ENCODE measurements around the gene TACC2. TPM values are rescaled to one million over a fixed set of nuclear protein-coding genes. Genes with fewer than 3 reads are reported as not detected.

The TACC2 gene
- total RNA-seq, 1 donor from 2014 or later: 76.4 TPM

DNA sequence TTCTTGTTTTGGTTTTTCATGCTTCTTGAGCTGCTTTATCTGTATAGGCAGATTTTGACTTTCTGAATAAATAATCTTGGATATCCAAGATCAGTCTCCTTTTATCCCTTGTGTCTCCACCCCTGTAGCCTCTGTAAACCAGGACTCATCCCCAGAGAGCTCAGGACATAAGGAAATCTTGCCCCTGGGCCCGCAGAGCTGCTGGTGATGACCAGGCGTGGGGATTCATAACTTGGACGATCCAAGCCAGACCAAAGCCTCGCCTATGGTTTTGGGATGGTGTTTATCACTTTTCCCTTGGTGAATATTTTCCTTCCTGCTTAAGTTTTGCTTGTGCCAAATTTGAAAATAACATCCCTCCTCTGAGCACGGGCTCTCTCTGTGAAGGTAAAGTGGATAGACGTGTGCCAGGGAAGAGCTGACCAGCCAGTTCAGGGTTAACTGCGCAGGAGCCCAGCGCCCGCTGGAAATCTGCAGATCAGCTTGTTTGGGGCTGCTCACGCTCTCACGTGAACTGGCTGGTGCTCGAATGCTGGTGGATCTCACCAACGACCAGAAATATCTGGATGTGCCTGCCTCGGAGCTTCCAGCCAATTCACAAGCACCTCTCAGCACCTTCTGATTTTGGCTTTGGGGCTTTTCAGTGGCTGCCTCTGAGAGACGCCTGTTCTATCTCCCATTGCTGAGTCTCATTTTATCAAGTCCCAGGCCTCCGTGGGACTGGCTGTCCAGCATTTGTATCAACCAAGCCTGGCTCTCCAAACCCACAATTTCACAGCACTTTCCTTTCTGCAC lies 150.1 kb downstream of the TACC2 start:
- no peak overlapping the region for H3K4me3 ChIP-seq
- H3K27ac ChIP-seq: peak overlapping the region; percentile 84
- H3K27me3 ChIP-seq: no peaks in the 10 kb centered on the region
- no peak for DNase-seq (ENCODE audit: extremely low spot score in 2 of 2)
- H3K4me1 ChIP-seq: peaks cover 51% of the 10 kb centered on the region
- intact Hi-C loops (cut with DNase I): no loop called here
- peaks cover 0 to 20% of the 10 kb centered on the region in 2 donors for H3K36me3 ChIP-seq
- H3K9me3 ChIP-seq: no peaks in the 10 kb centered on the region
- TF ChIP-seq, protein P1, sequence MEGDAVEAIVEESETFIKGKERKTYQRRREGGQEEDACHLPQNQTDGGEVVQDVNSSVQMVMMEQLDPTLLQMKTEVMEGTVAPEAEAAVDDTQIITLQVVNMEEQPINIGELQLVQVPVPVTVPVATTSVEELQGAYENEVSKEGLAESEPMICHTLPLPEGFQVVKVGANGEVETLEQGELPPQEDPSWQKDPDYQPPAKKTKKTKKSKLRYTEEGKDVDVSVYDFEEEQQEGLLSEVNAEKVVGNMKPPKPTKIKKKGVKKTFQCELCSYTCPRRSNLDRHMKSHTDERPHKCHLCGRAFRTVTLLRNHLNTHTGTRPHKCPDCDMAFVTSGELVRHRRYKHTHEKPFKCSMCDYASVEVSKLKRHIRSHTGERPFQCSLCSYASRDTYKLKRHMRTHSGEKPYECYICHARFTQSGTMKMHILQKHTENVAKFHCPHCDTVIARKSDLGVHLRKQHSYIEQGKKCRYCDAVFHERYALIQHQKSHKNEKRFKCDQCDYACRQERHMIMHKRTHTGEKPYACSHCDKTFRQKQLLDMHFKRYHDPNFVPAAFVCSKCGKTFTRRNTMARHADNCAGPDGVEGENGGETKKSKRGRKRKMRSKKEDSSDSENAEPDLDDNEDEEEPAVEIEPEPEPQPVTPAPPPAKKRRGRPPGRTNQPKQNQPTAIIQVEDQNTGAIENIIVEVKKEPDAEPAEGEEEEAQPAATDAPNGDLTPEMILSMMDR (IDR thresholded peaks at IDR 0.05): no peak
- TF ChIP-seq POLR2AphosphoS5 (IDR thresholded peaks at IDR 0.05; ENCODE audit: insufficient read depth in 1 of 2, low read depth in 1 of 2) (no peak), POLR2A (IDR thresholded peaks at IDR 0.05) (no peak)

DNA sequence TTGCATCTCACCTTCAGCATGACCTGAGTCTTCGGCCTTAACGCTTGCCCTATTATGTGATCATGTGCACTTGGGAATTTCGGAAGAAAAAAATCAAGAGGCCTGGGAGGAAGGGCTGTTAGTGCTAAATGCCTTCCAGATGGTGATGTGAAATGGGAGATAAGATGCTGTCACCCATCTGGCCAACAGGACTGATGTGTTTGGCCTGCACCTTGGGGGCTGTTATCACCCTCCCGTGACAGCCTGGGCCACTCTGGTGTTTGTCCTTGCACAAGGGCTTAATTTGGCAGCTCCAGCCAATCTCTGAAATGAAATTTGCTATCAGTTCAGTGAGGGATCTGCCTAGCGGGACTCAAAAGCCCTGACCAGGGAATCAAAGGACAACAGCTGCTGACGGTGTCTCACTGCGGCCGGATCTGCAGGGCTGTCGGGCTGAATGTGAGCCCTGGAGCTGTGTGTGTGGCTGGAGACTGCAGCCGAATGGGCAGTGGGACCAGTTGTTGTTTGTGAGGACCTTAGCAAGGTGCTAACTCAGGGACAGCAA lies 150.7 kb downstream of the TACC2 start:
- Histone ChIP-seq H3K27ac (peak overlapping the region; percentile 84), H3K9me3 (no peaks in the 10 kb centered on the region), H3K27me3 (no peaks in the 10 kb centered on the region), H3K4me1 (peaks cover 56% of the 10 kb centered on the region), H3K36me3 (peaks cover 0 to 13% of the 10 kb centered on the region in 2 donors), H3K4me3 (no peak overlapping the region)
- TF ChIP-seq, protein P1 (IDR thresholded peaks at IDR 0.05): no peak
- no peak for TF ChIP-seq POLR2A (IDR thresholded peaks at IDR 0.05)
- TF ChIP-seq POLR2AphosphoS5 (IDR thresholded peaks at IDR 0.05; ENCODE audit: insufficient read depth in 1 of 2, low read depth in 1 of 2): no peak
- intact Hi-C loops (cut with DNase I): no loop called here
- no peak for DNase-seq (ENCODE audit: extremely low spot score in 2 of 2)

DNA sequence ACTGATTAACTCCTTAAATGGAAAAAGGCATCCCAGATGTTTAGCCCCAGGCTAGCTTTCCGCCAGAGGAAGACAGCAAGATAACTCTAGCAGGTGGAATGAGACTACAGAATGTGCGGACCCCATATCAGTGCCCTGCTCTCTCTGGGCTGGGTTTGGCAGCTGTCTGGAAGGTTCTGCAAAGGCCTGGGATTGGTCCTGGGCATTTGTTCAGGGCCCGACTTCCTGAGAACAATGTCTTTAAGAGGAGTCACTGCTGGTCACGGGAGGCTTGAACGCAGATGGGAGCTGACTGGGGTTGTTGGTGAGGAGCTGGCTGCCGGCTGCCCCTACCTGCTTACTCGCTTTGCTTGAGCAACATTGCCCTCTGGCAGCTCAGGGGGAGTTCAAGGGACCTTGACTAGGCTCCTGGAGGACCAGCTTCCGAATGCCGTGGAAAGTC lies 151.5 kb downstream of the TACC2 start:
- no peak for TF ChIP-seq POLR2A (IDR thresholded peaks at IDR 0.05)
- TF ChIP-seq POLR2AphosphoS5 (IDR thresholded peaks at IDR 0.05; ENCODE audit: insufficient read depth in 1 of 2, low read depth in 1 of 2): no peak
- TF ChIP-seq, protein P1 (IDR thresholded peaks at IDR 0.05): no peak
- intact Hi-C loops (cut with DNase I): no loop called here
- Histone ChIP-seq H3K4me1 (peaks cover 56% of the 10 kb centered on the region), H3K4me3 (no peak overlapping the region), H3K27me3 (no peaks in the 10 kb centered on the region), H3K36me3 (peaks cover 0 to 7% of the 10 kb centered on the region in 2 donors), H3K9me3 (no peaks in the 10 kb centered on the region), H3K27ac (peak overlapping the region; percentile 84)
- no peak for DNase-seq (ENCODE audit: extremely low spot score in 2 of 2)

DNA sequence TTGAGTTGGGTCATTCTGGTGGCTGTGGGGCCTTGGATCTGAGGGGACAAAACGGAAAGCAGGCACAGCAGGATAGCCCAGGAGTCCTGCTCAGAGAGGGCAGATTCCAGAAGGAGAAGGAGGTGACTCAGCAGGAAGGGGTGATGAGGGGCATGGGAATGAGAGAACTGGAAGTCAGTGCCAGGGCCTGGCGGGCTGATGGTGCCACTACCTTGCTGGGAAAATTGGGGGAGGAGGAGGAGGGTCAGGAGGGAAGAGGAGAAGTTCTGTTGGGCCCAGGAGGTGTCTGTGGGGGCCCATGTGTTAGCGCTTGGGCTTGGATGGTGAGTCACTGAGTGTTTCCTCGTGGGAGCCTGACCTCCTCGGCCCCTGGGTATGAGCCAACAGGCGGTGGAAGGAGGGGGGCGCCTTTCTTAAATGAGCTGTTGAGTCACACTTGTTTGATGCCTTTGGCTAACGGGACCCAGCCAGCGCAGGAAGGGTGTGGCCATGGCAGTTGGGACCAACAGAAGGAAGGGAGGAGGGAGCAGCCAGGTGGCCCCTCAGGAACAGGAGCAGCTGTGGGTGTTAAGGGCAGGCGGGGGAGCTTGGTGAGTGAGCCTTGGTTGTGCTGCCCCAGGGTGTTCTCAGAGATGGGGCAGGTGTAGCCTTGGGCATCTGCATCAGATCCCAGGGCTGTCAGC lies 152.1 kb downstream of the TACC2 start:
- Histone ChIP-seq H3K4me1 (peaks cover 56% of the 10 kb centered on the region), H3K36me3 (peaks cover 0 to 6% of the 10 kb centered on the region in 2 donors), H3K27ac (peak overlapping the region; percentile 84), H3K27me3 (no peaks in the 10 kb centered on the region), H3K4me3 (no peak overlapping the region), H3K9me3 (no peaks in the 10 kb centered on the region)
- intact Hi-C loops (cut with DNase I): no loop called here
- TF ChIP-seq POLR2AphosphoS5 (IDR thresholded peaks at IDR 0.05; ENCODE audit: insufficient read depth in 1 of 2, low read depth in 1 of 2) (peak; percentile 69 to 80), POLR2A (IDR thresholded peaks at IDR 0.05) (no peak)
- peak in 1 of 2 donors; percentile 97 for DNase-seq (ENCODE audit: extremely low spot score in 2 of 2)

DNA sequence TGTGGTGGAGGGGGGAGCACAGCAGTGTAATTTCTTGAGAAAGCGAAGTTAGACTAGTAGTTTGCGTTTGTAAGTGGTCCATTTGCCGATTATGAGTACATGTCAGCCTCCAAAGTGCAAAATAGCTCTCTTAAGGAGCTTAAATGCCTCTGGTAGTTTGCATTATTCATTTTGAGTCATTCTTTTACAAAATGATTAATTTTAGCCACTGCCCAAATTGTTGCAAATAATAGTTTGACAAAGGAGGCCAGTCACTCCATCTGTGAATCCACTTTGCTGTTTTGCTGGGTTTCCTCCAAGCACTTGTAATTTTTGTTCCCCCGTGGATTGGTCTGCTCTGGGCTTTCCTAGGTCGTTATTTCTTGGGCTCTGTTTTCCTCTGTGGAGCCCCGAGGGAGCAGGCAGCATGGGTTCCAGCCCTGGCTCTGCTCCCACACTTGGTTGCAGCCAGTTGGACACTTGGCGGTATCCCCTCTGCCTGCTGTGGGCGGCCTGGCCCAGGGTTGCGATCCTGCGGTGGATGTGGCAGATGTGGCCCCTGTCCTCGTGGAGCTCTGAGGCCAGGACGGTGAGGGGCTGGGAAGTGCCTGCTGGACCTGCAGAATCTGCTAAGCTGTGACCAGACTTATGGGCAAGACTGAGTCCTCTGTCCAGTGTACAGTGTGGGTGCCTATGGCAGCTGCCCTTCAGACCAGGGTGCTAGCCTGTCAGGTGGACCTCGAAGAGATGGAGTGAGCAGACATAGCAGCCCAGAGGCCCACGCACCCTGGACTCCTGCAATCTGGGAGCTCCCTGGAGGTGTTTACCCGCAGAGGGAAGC lies 153.1 kb downstream of the TACC2 start:
- no peaks in the 10 kb centered on the region for H3K9me3 ChIP-seq
- H3K36me3 ChIP-seq: no peaks in the 10 kb centered on the region
- DNase-seq (ENCODE audit: extremely low spot score in 2 of 2): no peak
- intact Hi-C loops (cut with DNase I): no loop called here
- no peaks in the 10 kb centered on the region for H3K27me3 ChIP-seq
- H3K4me1 ChIP-seq: peaks cover 56% of the 10 kb centered on the region
- no peak overlapping the region for H3K4me3 ChIP-seq
- peak overlapping the region; percentile 84 for H3K27ac ChIP-seq
- TF ChIP-seq POLR2AphosphoS5 (IDR thresholded peaks at IDR 0.05; ENCODE audit: insufficient read depth in 1 of 2, low read depth in 1 of 2) (no peak), POLR2A (IDR thresholded peaks at IDR 0.05) (no peak)
- TF ChIP-seq, protein P1 (IDR thresholded peaks at IDR 0.05): no peak

Measured in vagina (tissue), 2 donors.